ENCODE data around the gene PLEKHG5.
"Not testable (repeated sequence)": the region's sequence is repeated elsewhere in the genome, so short reads cannot be mapped to it uniquely, and the experiment has no call there.

The PLEKHG5 gene

GRCh38 chr1:6445062-6445763, 46.3 kb downstream of the PLEKHG5 start:
- peak; percentile 67 for DNase-seq

DNA sequence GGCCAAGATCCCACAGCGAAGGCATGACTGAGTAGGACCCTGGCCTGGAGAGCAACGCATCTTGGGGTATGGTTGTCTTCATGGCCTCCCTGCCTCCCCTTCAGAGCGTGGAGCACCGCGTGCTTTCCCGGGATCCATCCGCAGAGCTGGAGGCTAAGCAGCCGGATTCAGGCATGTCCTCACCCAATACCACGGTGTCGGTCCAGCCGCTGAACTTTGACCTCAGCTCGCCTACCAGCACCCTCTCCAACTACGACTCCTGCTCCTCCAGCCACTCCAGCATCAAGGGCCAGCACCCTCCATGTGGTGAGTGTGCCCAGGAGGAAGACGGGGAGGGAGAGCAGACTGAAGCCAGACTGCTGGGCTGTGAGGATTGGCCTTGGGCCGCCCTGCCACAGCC, 47.1 kb downstream of the PLEKHG5 start:
- DNase-seq = no peak

DNA sequence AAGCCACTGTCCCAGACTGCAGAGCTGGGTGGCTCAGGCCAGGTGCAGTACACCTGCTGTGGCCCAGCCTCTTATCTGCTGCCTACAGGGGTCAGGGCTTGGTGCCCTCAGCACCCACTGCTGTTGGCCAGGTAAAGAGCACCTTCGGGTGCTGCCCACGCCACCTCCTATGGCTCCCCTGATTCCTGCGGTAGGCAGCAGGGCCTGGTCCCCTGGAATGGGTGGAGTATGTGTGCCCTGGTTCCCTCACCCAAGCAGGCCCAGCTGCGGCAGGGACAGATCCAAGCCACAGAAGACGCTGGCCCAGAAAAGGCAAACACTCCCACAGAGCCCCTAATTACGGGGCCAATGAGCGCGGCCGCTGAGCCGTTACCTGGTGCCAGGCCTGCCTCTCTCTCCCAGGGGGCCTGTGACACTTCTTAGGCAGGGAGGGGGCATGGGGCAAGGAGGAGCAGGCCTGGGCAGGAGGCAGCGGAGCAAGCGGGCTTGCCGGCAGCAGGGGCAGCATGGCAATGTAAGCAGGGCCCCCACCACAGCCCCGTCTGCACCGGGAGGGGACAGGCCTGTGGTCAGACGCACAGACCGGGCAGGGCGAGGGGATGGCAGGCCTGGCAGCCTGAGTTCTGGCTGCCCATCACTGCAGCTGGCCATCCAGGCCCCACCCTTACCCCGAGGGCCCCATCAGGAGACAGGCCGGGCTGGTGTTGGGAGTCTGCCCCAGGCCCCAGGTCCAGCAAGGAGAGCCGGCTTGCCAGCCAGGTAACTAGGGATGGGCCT, 47.9 kb downstream of the PLEKHG5 start:
- no peak for DNase-seq

DNA sequence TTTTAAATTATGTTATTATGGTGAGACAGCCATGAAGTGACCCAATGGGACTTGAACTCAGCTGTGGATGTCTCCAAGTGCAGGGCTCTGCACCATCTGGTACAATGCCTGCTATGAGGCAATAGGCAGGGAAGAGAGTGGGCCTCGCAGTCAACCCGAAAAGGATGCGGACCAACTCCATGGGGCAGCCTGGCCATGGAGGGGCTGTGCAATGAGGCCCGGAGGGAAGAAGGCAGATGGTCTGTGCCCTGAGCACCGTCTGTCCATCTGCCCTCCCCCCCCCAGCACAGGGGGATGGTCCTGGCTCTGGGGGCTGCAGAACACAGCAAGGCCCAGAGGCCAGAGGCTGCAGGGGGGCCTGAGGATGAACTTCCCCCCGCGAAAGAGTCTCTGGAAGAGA, 49.9 kb downstream of the PLEKHG5 start:
- no peak for DNase-seq

DNA sequence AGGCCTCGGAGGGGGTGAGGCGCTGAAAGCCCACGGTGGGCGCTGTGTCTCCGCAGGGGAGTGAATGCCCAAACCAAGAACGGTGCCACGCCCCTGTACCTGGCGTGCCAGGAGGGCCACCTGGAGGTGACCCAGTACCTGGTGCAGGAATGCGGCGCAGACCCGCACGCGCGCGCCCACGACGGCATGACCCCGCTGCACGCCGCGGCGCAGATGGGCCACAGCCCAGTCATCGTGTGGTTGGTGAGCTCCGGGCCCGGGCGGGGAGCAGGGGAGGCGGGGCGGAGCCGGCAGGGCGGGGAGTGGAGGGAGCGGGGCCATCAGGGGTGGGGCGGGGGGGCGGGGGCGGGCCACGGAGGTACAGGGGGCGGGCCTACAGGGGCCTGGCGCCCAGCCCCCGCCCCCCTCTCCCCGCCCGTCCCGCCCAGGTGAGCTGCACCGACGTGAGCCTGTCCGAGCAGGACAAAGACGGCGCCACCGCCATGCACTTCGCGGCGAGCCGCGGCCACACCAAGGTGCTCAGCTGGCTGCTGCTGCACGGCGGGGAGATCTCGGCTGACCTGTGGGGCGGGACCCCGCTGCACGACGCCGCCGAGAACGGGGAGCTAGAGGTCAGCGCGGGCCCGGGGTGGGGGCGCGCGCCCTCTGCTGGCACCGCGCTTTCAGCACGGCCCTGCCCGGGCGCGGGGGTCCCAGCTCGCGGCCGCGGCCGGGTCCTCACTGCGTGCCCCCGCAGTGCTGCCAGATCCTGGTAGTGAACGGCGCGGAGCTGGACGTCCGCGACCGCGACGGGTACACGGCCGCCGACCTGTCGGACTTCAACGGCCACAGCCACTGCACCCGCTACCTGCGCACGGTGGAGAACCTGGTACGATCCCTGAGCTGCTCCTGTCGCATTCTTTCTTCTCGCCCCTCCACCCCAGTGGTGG, 51.0 kb downstream of the PLEKHG5 start:
- peak; percentile 89 for DNase-seq

DNA sequence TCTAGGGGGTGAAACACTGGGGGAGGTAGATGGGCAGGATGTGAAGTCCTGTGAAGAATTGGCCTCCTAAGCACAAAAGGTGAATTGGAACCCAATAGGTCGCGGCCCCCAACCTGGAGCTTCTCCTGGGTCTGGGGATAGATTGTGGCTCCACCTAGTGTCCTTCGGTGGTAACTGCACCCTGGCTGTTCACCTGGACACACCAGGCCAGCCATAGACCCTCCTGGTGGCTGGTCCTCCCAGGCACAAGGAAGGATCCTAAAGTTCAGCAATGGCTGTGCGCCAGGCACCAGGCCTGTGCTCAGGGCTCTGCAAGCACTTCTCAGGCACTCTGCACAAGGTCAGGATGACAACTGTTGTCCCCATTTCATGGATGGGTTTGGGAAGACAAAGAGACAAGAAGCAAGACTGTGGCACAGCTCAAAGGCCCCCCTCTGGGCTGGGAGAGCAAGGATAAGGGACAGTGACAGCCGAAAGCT, 53.4 kb downstream of the PLEKHG5 start:
- DNase-seq = peak; percentile 79

GRCh38 chr1:6437012-6437700, 54.3 kb downstream of the PLEKHG5 start:
- DNase-seq = not testable (repeated sequence)

- DNase-seq = not testable (repeated sequence)
Measured at GRCh38 chr1:6436277-6436676, 55.2 kb downstream of the PLEKHG5 start.

DNA sequence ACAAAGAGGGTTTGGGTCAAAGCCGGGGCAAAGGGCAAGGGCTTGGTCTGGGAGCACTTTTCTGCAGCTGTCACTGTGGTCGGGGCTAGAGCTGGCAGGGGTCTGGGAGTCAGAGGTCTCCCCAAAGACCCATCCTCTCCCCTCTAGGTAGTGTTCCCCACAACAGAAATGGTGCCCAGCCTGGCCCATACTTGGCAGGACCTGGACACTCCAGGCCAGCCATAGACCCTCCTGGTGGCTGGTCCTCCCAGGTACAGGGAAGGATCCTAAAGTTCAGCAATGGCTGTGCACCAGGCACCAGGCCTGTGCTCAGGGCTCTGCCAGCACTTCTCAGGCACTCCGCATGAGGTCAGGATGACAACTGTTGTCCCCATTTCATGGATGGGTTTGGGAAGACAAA, 55.9 kb downstream of the PLEKHG5 start:
- DNase-seq = no peak

DNA sequence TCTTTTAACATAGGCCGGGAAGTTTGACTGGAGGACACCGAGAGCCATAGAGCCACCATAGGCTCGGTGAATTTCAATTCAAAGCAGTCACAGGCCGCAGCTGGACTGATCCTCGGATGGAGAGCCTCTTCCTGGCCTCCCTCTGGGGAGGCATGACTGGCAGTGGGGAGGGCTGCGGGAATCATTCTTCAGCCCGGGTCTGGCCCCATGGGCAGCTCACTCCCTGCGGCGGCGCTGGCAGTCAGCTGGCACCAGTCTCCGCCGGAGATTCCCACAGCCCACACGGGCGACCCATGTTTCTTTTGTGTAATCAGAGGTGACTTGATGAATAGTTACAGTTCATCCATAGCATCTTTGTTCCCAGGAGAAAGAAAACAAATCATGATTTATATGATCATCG, 56.3 kb downstream of the PLEKHG5 start:
- DNase-seq = no peak

DNA sequence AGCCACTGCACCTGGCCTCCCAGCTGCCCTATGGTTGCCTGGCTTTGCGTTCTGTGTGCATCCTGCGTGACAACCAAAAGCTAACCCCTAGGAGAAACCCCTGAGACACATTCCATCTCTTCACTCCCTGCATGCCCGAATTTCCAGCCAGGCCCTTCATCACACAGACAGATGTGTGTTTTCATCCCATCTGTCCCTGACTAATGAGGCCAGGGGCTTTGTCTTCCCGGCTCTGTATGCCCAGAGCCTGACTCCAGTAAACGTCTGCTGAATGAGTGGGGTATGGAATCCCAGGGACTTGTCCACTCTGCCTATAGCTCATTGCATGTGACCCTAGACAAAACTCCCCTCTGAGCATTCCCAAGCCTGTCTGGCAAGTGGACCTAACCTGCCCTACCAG, 57.3 kb downstream of the PLEKHG5 start:
- DNase-seq = no peak

- DNase-seq = not testable (repeated sequence)
Measured at GRCh38 chr1:6431645-6432579, 59.6 kb downstream of the PLEKHG5 start.

DNA sequence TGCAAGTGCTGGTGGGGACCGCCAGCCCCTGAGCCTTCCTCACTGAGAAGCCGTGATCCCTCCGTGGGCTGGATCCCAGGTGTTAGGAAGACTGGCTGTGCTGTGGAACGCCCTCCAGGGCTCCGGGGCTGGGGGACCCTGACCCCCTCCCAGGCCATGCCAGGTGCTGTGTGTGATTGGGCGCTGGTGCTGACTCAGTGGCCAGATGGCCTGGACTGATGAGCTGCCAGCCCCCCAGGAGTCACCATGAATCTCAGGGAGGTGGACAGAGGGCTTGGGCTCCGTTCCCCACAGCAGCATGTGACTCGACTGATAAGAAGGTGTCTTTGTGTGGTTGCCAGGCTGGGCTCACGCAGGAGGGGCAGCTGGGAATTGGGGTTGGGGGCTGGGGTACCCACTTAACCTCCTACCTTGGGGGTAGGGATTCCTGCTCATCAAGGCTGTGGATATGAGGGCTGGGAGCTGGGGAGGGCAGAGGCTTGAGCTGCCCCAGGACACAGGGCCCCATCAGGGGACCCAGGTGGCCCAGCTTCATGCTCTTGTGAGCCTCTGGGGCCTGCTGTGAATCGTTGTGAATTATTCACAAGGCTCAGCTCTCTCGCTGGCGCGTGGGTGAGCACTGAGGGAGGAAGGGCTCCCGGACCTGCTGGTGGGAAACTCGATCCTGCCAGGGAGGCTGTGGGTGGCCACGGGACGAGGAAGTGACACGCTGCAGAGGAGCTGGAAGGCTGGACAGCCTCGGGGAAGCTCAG, 61.6 kb downstream of the PLEKHG5 start:
- DNase-seq = not testable (repeated sequence)

- not testable (repeated sequence) for DNase-seq
Measured at GRCh38 chr1:6428453-6428852, 63.0 kb downstream of the PLEKHG5 start.

- DNase-seq = no peak
Measured at GRCh38 chr1:6427441-6428390, 63.8 kb downstream of the PLEKHG5 start.

GRCh38 chr1:6426972-6427350, 64.5 kb downstream of the PLEKHG5 start:
- no peak for DNase-seq

- no peak for DNase-seq
Measured at GRCh38 chr1:6426277-6426971, 65.0 kb downstream of the PLEKHG5 start.

GRCh38 chr1:6425658-6426057, 65.8 kb downstream of the PLEKHG5 start:
- no peak for DNase-seq
